CD14-positive monocyte (primary cell): ENCODE measurements around the gene GLRX5. TPM values are rescaled to one million over a fixed set of nuclear protein-coding genes. Genes with fewer than 3 reads are reported as not detected.

Source experiments
- DNase-seq, 3 donors: peaks; one replicate each; pipeline ENCODE4 v3.0.0-alpha.2; 2011 to 2022
- H2AFZ ChIP-seq: 2 replicates; pipeline ENCODE4 v1.6.0; 2012; ENCODE audit warnings: mild to moderate bottlenecking, low read depth, low read length, inconsistent platforms; ENCODE audit not compliant: insufficient read depth, poor library complexity, severe bottlenecking
- H3K27ac ChIP-seq, 2 donors: 1 replicate in 1 of 2; 2 replicates in 1 of 2; pipeline ENCODE4 v1.5.1; 2012 to 2013; ENCODE audit warnings: low read length in 2 of 2, control low read depth in 1 of 2, inconsistent platforms in 1 of 2, low read depth in 1 of 2, mild to moderate bottlenecking in 1 of 2
- H3K27me3 ChIP-seq, 2 donors: one replicate each; pipeline versions ENCODE4 v1.6.0 to v1.6.1; 2011 to 2013; ENCODE audit warnings: low read length in 2 of 2; ENCODE audit not compliant: control insufficient read depth in 2 of 2, insufficient read depth in 2 of 2
- H3K36me3 ChIP-seq, 2 donors: replicated peaks in 1 of 2; 1 replicate in 1 of 2; 2 replicates in 1 of 2; pipeline versions ENCODE4 v1.5.1 to v1.6.1; 2012 to 2013; ENCODE audit warnings: low read length in 2 of 2, control low read depth in 1 of 2, inconsistent platforms in 1 of 2, mild to moderate bottlenecking in 1 of 2; ENCODE audit not compliant: insufficient read depth in 2 of 2, control insufficient read depth in 1 of 2
- H3K4me1 ChIP-seq, 2 donors: 1 replicate in 1 of 2; 2 replicates in 1 of 2; pipeline versions ENCODE4 v1.5.1 to v1.6.1; 2012 to 2013; ENCODE audit warnings: low read length in 2 of 2, control low read depth in 1 of 2, inconsistent platforms in 1 of 2, mild to moderate bottlenecking in 1 of 2, moderate library complexity in 1 of 2; ENCODE audit not compliant: insufficient read depth in 2 of 2, control insufficient read depth in 1 of 2
- H3K4me2 ChIP-seq: replicated peaks from 2 replicates; pipeline ENCODE3; 2012; ENCODE audit warnings: low read length, moderate library complexity, mild to moderate bottlenecking; ENCODE audit not compliant: poor library complexity, severe bottlenecking; ENCODE audit errors: extremely low read depth
- H3K4me3 ChIP-seq, 3 experiments: fragments of 200-600 bp in 1 of 3; sonication (generic) in 1 of 3; replicated peaks in 1 of 3; 1 replicate in 2 of 3; 2 replicates in 1 of 3; pipeline ENCODE4 v1.5.1; 2011 to 2013; ENCODE audit warnings: low read length in 3 of 3, mild to moderate bottlenecking in 3 of 3, control low read depth in 2 of 3, low read depth in 2 of 3, inconsistent platforms in 1 of 3, moderate library complexity in 1 of 3
- H3K79me2 ChIP-seq: 2 replicates; pipeline ENCODE4 v1.6.0; 2012; ENCODE audit warnings: mild to moderate bottlenecking, control low read depth, inconsistent platforms, low read length, moderate library complexity; ENCODE audit not compliant: insufficient read depth
- H3K9ac ChIP-seq: 2 replicates; pipeline ENCODE4 v1.6.0; 2017; ENCODE audit warnings: low read length, mild to moderate bottlenecking; ENCODE audit not compliant: insufficient read depth, poor library complexity, severe bottlenecking
- H3K9me3 ChIP-seq, 2 donors: replicated peaks in 1 of 2; 1 replicate in 1 of 2; 2 replicates in 1 of 2; pipeline versions ENCODE4 v1.5.1 to v1.6.1; 2012 to 2013; ENCODE audit warnings: low read length in 2 of 2, control low read depth in 1 of 2; ENCODE audit not compliant: control insufficient read depth in 1 of 2, insufficient read depth in 1 of 2
- H4K20me1 ChIP-seq: 2 replicates; pipeline ENCODE4 v1.6.0; 2012; ENCODE audit warnings: mild to moderate bottlenecking, low read length, control low read depth, moderate library complexity; ENCODE audit not compliant: insufficient read depth
- H3K27ac Mint-ChIP-seq, 7 donors: one replicate each; pipeline ENCODE4 v1.8.0; 2020; ENCODE audit warnings: mild to moderate bottlenecking in 7 of 7, mixed read lengths in 7 of 7, moderate library complexity in 6 of 7, inconsistent platforms in 2 of 7
- H3K27me3 Mint-ChIP-seq, 3 donors: one replicate each; pipeline ENCODE4 v1.8.0; 2021 to 2022; ENCODE audit warnings: low read depth in 3 of 3, mild to moderate bottlenecking in 3 of 3, mixed read lengths in 3 of 3, moderate library complexity in 3 of 3, inconsistent platforms in 1 of 3
- H3K36me3 Mint-ChIP-seq, 2 donors: one replicate each; pipeline ENCODE4 v1.8.0; 2020; ENCODE audit warnings: mixed read lengths in 2 of 2, inconsistent platforms in 1 of 2, mild to moderate bottlenecking in 1 of 2
- H3K4me1 Mint-ChIP-seq: one replicate; pipeline ENCODE4 v1.8.0; 2020; ENCODE audit warnings: mild to moderate bottlenecking, mixed read lengths
- H3K4me3 Mint-ChIP-seq, 2 donors: one replicate each; pipeline ENCODE4 v1.8.0; 2020; ENCODE audit warnings: mild to moderate bottlenecking in 2 of 2, mixed read lengths in 2 of 2, moderate library complexity in 1 of 2
- H3K9me3 Mint-ChIP-seq, 7 donors: one replicate each; pipeline ENCODE4 v1.8.0; 2020 to 2022; ENCODE audit warnings: mixed read lengths in 7 of 7, mild to moderate bottlenecking in 6 of 7, moderate library complexity in 6 of 7, inconsistent platforms in 2 of 7
- WGBS: methylation state at CpG from one replicate; pipeline ENCODE4 v1.1.5; 2013; ENCODE audit warnings: missing lambda C conversion rate; ENCODE audit not compliant: insufficient coverage; 5-methylcytosine and 5-hydroxymethylcytosine counted together
- intact Hi-C, 2 donors: fragments of 100-400 bp; cut with micrococcal nuclease; formaldehyde crosslinking; loops; one replicate each; pipeline versions ENCODE4 v1.15.0 to v1.15.1; 2023
- polyA plus RNA-seq, 3 donors: library from polyadenylated mRNA; depleted of rRNA in 1 of 3; unstranded in 2 of 3; stranded (reverse) in 1 of 3; fragments of 300-500 nt in 2 of 3; fragments of >200 nt in 1 of 3; fragmentation: Illumina TruSeq in 2 of 3; gene quantifications; 1 replicate in 2 of 3; 2 replicates in 1 of 3; pipeline ENCODE4 v1.2.3, GENCODE V29; 2012 to 2021
- TF ChIP-seq, protein P1 (sequence below): fragments of 200-600 bp; IDR thresholded peaks from one replicate; pipeline ENCODE4 v1.8.0; 2022; ENCODE audit warnings: antibody characterized with exemption, mild to moderate bottlenecking

Gene GLRX5
- polyA plus RNA-seq, 3 donors = 10.9 to 43.1 (median 31.1) TPM

GRCh38 chr14:95495076-95495475 lies 39.8 kb upstream of the GLRX5 start:
- H3K4me3 Mint-ChIP-seq = no peak overlapping the region
- no peak for DNase-seq
- 93% methylated on average over 2 of the region's 3 CpGs for WGBS
- Histone ChIP-seq H4K20me1 (peaks cover 51% of the 10 kb centered on the region), H3K36me3 (peaks cover 5 to 32% of the 10 kb centered on the region in 2 donors), H3K79me2 (peaks cover 99% of the 10 kb centered on the region), H3K27me3 (no peaks in the 10 kb centered on the region), H2AFZ (peak overlapping the region; percentile 67), H3K27ac (peak overlapping the region; percentile 89 to 97), H3K9ac (peak overlapping the region; percentile 47), H3K4me1 (peaks cover 47 to 52% of the 10 kb centered on the region in 2 donors), H3K4me2 (peak overlapping the region; percentile 63), H3K4me3 (peak overlapping the region in 1 of 3 experiments; percentile 42), H3K9me3 (no peaks in the 10 kb centered on the region)
- H3K27ac Mint-ChIP-seq = peak overlapping the region; percentile 94 to 98 (median 97)
- H3K4me1 Mint-ChIP-seq = peaks cover 66% of the 10 kb centered on the region
- TF ChIP-seq, protein P1, sequence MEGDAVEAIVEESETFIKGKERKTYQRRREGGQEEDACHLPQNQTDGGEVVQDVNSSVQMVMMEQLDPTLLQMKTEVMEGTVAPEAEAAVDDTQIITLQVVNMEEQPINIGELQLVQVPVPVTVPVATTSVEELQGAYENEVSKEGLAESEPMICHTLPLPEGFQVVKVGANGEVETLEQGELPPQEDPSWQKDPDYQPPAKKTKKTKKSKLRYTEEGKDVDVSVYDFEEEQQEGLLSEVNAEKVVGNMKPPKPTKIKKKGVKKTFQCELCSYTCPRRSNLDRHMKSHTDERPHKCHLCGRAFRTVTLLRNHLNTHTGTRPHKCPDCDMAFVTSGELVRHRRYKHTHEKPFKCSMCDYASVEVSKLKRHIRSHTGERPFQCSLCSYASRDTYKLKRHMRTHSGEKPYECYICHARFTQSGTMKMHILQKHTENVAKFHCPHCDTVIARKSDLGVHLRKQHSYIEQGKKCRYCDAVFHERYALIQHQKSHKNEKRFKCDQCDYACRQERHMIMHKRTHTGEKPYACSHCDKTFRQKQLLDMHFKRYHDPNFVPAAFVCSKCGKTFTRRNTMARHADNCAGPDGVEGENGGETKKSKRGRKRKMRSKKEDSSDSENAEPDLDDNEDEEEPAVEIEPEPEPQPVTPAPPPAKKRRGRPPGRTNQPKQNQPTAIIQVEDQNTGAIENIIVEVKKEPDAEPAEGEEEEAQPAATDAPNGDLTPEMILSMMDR = no peak
- H3K36me3 Mint-ChIP-seq = peaks cover 27 to 56% of the 10 kb centered on the region in 2 donors
- no peaks in the 10 kb centered on the region for H3K27me3 Mint-ChIP-seq
- H3K9me3 Mint-ChIP-seq = peaks cover 0 to 3% (median 0%) of the 10 kb centered on the region in 7 donors
- intact Hi-C loops = loop anchor here (5.0 kb wide), 1 partner anchor 37 kb away; no protein-coding TSS in a partner anchor

GRCh38 chr14:95495538-95496025 lies 39.3 kb upstream of the GLRX5 start:
- Mint-ChIP-seq H3K9me3 (peaks cover 0 to 3% (median 0%) of the 10 kb centered on the region in 7 donors), H3K27me3 (no peaks in the 10 kb centered on the region), H3K4me1 (peaks cover 65% of the 10 kb centered on the region), H3K36me3 (peaks cover 32 to 60% of the 10 kb centered on the region in 2 donors), H3K4me3 (peak overlapping the region; percentile 51 to 77), H3K27ac (peak overlapping the region; percentile 94 to 98 (median 97))
- TF ChIP-seq, protein P1 = no peak
- peak overlapping the region; percentile 67 for H2AFZ ChIP-seq
- peak overlapping the region; percentile 89 to 97 for H3K27ac ChIP-seq
- intact Hi-C loops = loop anchor here (2.0 to 5.0 kb wide), 2 partner anchors 23 to 37 kb away; no protein-coding TSS in a partner anchor
- 10% methylated on average over 6 of the region's 8 CpGs for WGBS
- H4K20me1 ChIP-seq = peaks cover 51% of the 10 kb centered on the region
- no peaks in the 10 kb centered on the region for H3K27me3 ChIP-seq
- peak; percentile 84 to 97 (median 91) for DNase-seq
- H3K36me3 ChIP-seq = peaks cover 10 to 37% of the 10 kb centered on the region in 2 donors
- peak overlapping the region; percentile 63 for H3K4me2 ChIP-seq
- peak overlapping the region in 1 of 3 experiments; percentile 42 for H3K4me3 ChIP-seq
- peaks cover 99% of the 10 kb centered on the region for H3K79me2 ChIP-seq
- H3K4me1 ChIP-seq = peaks cover 47 to 52% of the 10 kb centered on the region in 2 donors
- H3K9ac ChIP-seq = peak overlapping the region; percentile 47
- no peaks in the 10 kb centered on the region for H3K9me3 ChIP-seq
